Naive thymus-derived CD4-positive, alpha-beta T cell (primary cell): ENCODE measurements around the gene ANKRD2. TPM values are rescaled to one million over a fixed set of nuclear protein-coding genes. Genes with fewer than 3 reads are reported as not detected.

Experiments used
- ATAC-seq: fragments of 150-1000 bp; cut with Tn5 transposase; 2 replicates; pipeline ENCODE4 v1.10.0; 2021; ENCODE audit warnings: mild to moderate bottlenecking, moderate library complexity
- CTCF ChIA-PET: fragments of 350-600 bp; sonication (Branson Sonifier 250); formaldehyde crosslinking; loops from one replicate; lab custom pipeline; 2021; ENCODE audit warnings: antibody characterized with exemption; lab: Charles Lee
- POLR2A ChIA-PET: fragments of 350-600 bp; sonication (Branson Sonifier 250); formaldehyde crosslinking; loops from one replicate; lab custom pipeline; 2021; ENCODE audit warnings: antibody characterized with exemption, inconsistent platforms; lab: Charles Lee
- DNase-seq, 9 donors: peaks; one replicate each; pipeline versions ENCODE4 v3.0.0 to v3.0.0-alpha.2; 2020 to 2022; ENCODE audit warnings: mixed read lengths in 1 of 9
- H3K27ac ChIP-seq: one replicate; pipeline ENCODE4 v1.7.0; 2013; ENCODE audit warnings: mild to moderate bottlenecking, low read depth, low read length, moderate library complexity
- H3K27me3 ChIP-seq, 2 donors: one replicate each; pipeline ENCODE4 v1.7.0; 2013; ENCODE audit warnings: low read length in 2 of 2, mild to moderate bottlenecking in 2 of 2, moderate library complexity in 2 of 2; ENCODE audit not compliant: control insufficient read depth in 2 of 2, insufficient read depth in 2 of 2
- H3K36me3 ChIP-seq, 3 experiments: 1 replicate in 2 of 3; 2 replicates in 1 of 3; pipeline ENCODE4 v1.7.0; 2013; ENCODE audit warnings: low read length in 3 of 3, mild to moderate bottlenecking in 3 of 3, moderate library complexity in 1 of 3; ENCODE audit not compliant: insufficient read depth in 3 of 3, control insufficient read depth in 2 of 3
- H3K4me1 ChIP-seq, 2 donors: one replicate each; pipeline ENCODE4 v1.7.0; 2013; ENCODE audit warnings: low read length in 2 of 2, mild to moderate bottlenecking in 2 of 2, moderate library complexity in 1 of 2; ENCODE audit not compliant: control insufficient read depth in 2 of 2, insufficient read depth in 2 of 2
- H3K4me3 ChIP-seq: 2 replicates; pipeline ENCODE4 v1.7.0; 2013; ENCODE audit warnings: mild to moderate bottlenecking, low read length
- H3K9me3 ChIP-seq, 3 experiments: 1 replicate in 2 of 3; 2 replicates in 1 of 3; pipeline ENCODE4 v1.7.0; 2013; ENCODE audit warnings: low read length in 3 of 3; ENCODE audit not compliant: control insufficient read depth in 2 of 3
- H3K27ac Mint-ChIP-seq, 9 donors: one replicate each; pipeline ENCODE4 v1.8.0; 2020 to 2022; ENCODE audit warnings: mixed read lengths in 9 of 9, mild to moderate bottlenecking in 8 of 9, moderate library complexity in 5 of 9, inconsistent platforms in 2 of 9
- H3K27me3 Mint-ChIP-seq, 5 donors: one replicate each; pipeline ENCODE4 v1.8.0; 2021 to 2022; ENCODE audit warnings: mixed read lengths in 5 of 5, mild to moderate bottlenecking in 1 of 5
- H3K36me3 Mint-ChIP-seq, 5 donors: one replicate each; pipeline ENCODE4 v1.8.0; 2020 to 2022; ENCODE audit warnings: mixed read lengths in 5 of 5, mild to moderate bottlenecking in 3 of 5, inconsistent platforms in 1 of 5
- H3K4me1 Mint-ChIP-seq, 7 donors: one replicate each; pipeline ENCODE4 v1.8.0; 2020 to 2022; ENCODE audit warnings: mixed read lengths in 7 of 7, mild to moderate bottlenecking in 3 of 7, inconsistent platforms in 1 of 7
- H3K4me3 Mint-ChIP-seq, 10 donors: one replicate each; pipeline ENCODE4 v1.8.0; 2020 to 2022; ENCODE audit warnings: mild to moderate bottlenecking in 10 of 10, mixed read lengths in 10 of 10, moderate library complexity in 6 of 10, inconsistent platforms in 2 of 10
- H3K9me3 Mint-ChIP-seq, 11 donors: one replicate each; pipeline ENCODE4 v1.8.0; 2020 to 2022; ENCODE audit warnings: mixed read lengths in 11 of 11, mild to moderate bottlenecking in 4 of 11, inconsistent platforms in 1 of 11, moderate library complexity in 1 of 11
- intact Hi-C, 2 donors: fragments of 100-400 bp; cut with micrococcal nuclease; formaldehyde crosslinking; loops; one replicate each; pipeline ENCODE4 v1.15.1; 2023
- polyA plus RNA-seq, 2 donors: library from polyadenylated mRNA; unstranded; fragments of 300-500 nt; fragmentation: Illumina TruSeq; gene quantifications; one replicate each; pipeline ENCODE4 v1.2.3, GENCODE V29; 2021
- total RNA-seq, 6 experiments: library from RNA in 5 of 6; stranded (reverse) in 5 of 6; gene quantifications; 1 replicate in 5 of 6; 2 replicates in 1 of 6; pipeline ENCODE4 v1.2.3 and lab custom pipeline; 2021 to 2026

Gene ANKRD2
- total and polyA plus RNA-seq, 7 experiments from 2014 or later: 0.22 TPM; not detected in 6

DNA sequence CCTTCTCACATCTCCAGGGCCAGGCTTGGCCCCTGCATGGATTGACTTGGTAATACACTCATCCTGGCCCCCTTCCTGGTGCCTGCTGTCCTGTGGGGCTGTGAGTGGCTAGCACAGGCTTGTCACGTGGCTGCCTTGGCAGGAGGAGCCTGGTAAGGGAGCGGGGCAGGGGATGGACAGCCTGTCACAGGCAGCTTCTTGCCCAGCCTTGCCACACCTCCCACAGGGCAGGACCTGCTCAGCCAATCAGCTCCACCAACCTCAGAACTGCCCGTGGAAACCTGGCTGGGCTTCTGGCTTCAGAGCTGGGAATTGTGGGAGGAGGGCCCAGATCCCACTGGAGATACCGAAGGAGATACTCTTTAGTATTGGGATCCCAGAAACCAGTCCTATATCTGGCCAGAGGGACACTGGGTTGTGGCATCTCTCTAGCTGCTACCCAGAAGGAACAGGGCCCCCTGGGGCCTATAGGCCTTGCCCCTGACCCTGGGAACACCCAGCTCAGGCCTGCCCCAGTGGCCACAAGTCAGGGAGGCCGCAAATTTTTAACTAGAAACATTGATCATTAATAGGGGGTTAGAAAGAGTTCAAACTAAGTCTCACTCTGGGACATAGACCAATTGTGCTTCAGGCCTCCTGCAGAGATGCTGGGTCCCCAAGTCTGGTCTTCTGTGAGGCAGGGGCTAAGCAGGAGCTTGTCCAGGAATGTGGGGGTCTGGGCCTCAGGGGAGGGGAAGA, 11.7 kb downstream of the ANKRD2 start, which contains the start of gene HOGA1:
Gene HOGA1, plus strand, starts transcription at position 330 of the 738 bp plus-strand sequence. Its CDS starts 315 bp downstream, at position 645.
- Histone ChIP-seq H3K4me3 (no peak within 1 kb of the TSS), H3K27me3 (no peaks in the 10 kb centered on the region), H3K9me3 (no peaks in the 10 kb centered on the region), H3K27ac (no peak within 1 kb of the TSS), H3K4me1 (no peaks in the 10 kb centered on the region), H3K36me3 (no peaks in the 10 kb centered on the region)
- ATAC-seq (no peak), DNase-seq (no peak)
- Mint-ChIP-seq H3K4me3 (no peak within 1 kb of the TSS), H3K4me1 (peaks cover 0 to 3% (median 0%) of the 10 kb centered on the region in 7 donors), H3K27ac (no peak within 1 kb of the TSS), H3K36me3 (no peaks in the 10 kb centered on the region), H3K9me3 (no peaks in the 10 kb centered on the region), H3K27me3 (peaks cover 0 to 6% (median 0%) of the 10 kb centered on the region in 5 donors)
- POLR2A ChIA-PET: no interaction called here
- CTCF ChIA-PET: interaction anchor here (0.5 to 1.9 kb wide), 2 partner anchors 12 to 173 kb away, joined by 3 to 5 read pairs; partner anchors contain the start of gene ANKRD2
- intact Hi-C loops: no loop called here

DNA sequence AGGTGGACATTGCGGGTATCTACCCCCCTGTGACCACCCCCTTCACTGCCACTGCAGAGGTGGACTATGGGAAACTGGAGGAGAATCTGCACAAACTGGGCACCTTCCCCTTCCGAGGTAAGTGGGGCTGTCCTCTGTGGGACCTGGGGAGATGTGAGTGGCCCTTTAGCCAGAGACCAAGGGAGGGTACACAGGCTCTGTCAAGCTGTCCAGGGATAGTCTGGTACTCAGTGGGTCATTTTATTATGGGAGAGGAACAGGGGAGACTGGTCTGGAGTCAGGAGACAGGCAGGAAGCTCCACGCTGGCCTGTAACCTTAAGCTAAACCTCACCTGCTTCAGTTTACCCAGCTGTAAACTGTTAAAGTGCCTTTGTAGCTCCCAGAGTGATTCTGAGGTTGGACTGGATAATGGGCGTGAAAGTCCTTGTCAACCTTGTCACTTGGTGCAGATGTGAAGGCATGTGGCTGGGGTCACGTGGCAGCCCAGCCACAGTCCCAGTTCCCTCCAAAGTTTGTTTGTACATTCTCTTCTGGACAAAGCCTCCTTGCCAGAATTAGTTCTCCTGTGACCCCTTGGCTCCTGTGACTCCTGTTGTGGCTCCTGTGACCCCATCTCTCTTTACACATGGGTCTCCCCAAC, 12.3 kb downstream of the ANKRD2 start:
- CTCF ChIA-PET: interaction anchor here (0.5 to 0.6 kb wide), 2 partner anchors 121 to 174 kb away, joined by 3 to 4 read pairs; no protein-coding TSS in a partner anchor
- H3K27me3 Mint-ChIP-seq: peaks cover 0 to under 1% (median 0%) of the 10 kb centered on the region in 5 donors
- intact Hi-C loops: no loop called here

DNA sequence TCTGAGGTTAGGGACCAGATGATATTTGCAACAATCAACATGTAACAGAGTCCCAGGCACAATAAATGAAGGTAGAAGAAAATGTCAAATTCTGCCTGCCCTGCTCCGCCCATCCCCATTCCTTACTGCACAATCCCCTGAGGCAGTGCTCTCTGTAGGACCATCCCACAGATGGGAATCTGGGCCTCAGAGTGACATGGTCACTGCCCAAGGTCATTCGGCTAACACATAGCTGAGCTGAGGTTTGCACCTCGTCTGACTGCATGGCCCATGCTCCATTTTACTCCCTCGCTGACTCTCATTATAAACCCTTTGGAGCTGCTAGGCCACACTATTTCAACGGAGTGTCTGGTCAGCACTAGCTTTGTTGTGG, 12.8 kb downstream of the ANKRD2 start:
- ATAC-seq (no peak), DNase-seq (no peak)
- no peaks in the 10 kb centered on the region for H3K9me3 ChIP-seq
- H3K27me3 Mint-ChIP-seq: no peaks in the 10 kb centered on the region
- ChIA-PET POLR2A (no interaction called here), CTCF (interaction anchor here (0.6 kb wide), 1 partner anchor 121 kb away, joined by 4 read pairs; no protein-coding TSS in a partner anchor)
- no peaks in the 10 kb centered on the region for H3K4me1 ChIP-seq
- H3K9me3 Mint-ChIP-seq: no peaks in the 10 kb centered on the region
- peaks cover 0 to 6% (median 0%) of the 10 kb centered on the region in 7 donors for H3K4me1 Mint-ChIP-seq
- no peak overlapping the region for H3K27ac ChIP-seq
- no peak overlapping the region for H3K4me3 Mint-ChIP-seq
- no peaks in the 10 kb centered on the region for H3K27me3 ChIP-seq
- no peaks in the 10 kb centered on the region for H3K36me3 Mint-ChIP-seq
- H3K4me3 ChIP-seq: no peak overlapping the region
- intact Hi-C loops: no loop called here
- H3K36me3 ChIP-seq: no peaks in the 10 kb centered on the region
- no peak overlapping the region for H3K27ac Mint-ChIP-seq

More for the DNA sequence above, 12.3 kb downstream of the ANKRD2 start:
- POLR2A ChIA-PET: no interaction called here
- Mint-ChIP-seq H3K4me1 (peaks cover 0 to 3% (median 0%) of the 10 kb centered on the region in 7 donors), H3K36me3 (no peaks in the 10 kb centered on the region), H3K9me3 (no peaks in the 10 kb centered on the region), H3K27ac (no peak overlapping the region), H3K4me3 (no peak overlapping the region)
- H3K27me3 ChIP-seq: no peaks in the 10 kb centered on the region
- DNase-seq: no peak
- no peaks in the 10 kb centered on the region for H3K4me1 ChIP-seq
- no peak overlapping the region for H3K4me3 ChIP-seq
- no peak for ATAC-seq
- no peaks in the 10 kb centered on the region for H3K9me3 ChIP-seq
- H3K27ac ChIP-seq: no peak overlapping the region
- no peaks in the 10 kb centered on the region for H3K36me3 ChIP-seq

DNA sequence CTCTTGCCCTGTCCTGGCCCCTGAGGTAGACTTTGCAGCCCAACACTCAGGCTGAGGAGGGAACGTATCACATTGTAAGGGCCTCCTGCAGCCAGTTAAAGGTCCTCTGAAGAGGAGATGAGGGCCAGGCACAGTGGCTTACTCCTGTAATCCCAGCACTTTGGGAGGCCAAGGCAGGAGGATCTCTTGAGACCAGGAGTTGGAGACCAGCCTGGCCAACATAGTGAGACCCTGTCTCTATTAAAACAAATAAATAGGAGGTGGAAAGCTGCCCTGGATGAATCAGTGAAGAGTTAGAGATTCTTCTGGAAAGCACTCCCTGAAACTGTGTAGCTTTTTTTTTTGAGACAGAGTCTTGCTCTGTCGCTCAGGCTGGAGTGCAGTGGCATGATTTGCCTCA, 14.6 kb downstream of the ANKRD2 start:
- no peaks in the 10 kb centered on the region for H3K9me3 ChIP-seq
- no peak for ATAC-seq
- CTCF ChIA-PET: no interaction called here
- POLR2A ChIA-PET: no interaction called here
- no peak overlapping the region for H3K27ac Mint-ChIP-seq
- intact Hi-C loops: no loop called here
- H3K4me1 ChIP-seq: no peaks in the 10 kb centered on the region
- H3K27me3 ChIP-seq: no peaks in the 10 kb centered on the region
- no peak overlapping the region for H3K4me3 Mint-ChIP-seq
- no peaks in the 10 kb centered on the region for H3K9me3 Mint-ChIP-seq
- no peak overlapping the region for H3K27ac ChIP-seq
- peaks cover 0 to 8% (median 0%) of the 10 kb centered on the region in 7 donors for H3K4me1 Mint-ChIP-seq
- no peak for DNase-seq
- no peaks in the 10 kb centered on the region for H3K36me3 ChIP-seq
- no peaks in the 10 kb centered on the region for H3K27me3 Mint-ChIP-seq
- no peaks in the 10 kb centered on the region for H3K36me3 Mint-ChIP-seq
- H3K4me3 ChIP-seq: no peak overlapping the region

DNA sequence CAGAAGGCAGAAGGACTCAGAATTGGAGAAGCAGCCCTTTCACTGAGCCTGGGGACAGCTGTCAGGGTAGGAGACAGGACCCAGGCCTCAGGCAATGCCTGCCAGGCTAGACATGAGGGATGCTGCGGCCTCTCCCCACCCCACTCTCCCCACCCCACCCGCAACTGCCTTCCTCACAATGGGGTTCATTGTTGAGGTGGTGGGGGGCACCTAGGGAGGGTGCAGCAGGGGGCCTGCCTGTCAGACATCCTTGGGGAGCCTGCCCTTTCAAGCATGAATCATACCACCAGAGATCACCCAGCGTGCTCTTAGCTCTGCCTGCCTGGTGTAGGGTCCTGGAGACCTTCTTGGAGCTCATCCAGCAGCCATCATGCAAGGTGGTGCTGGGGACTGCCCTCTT, 16.9 kb downstream of the ANKRD2 start, which contains the start of gene C10orf62:
Gene C10orf62, plus strand, starts transcription at position 243 of the 400 bp plus-strand sequence. CDS start 177 bp downstream, outside the sequence.
- Mint-ChIP-seq H3K4me3 (no peak within 1 kb of the TSS), H3K36me3 (no peaks in the 10 kb centered on the region), H3K27me3 (no peaks in the 10 kb centered on the region), H3K9me3 (no peaks in the 10 kb centered on the region), H3K27ac (peak within 1 kb of the TSS in 1 of 9 donors; percentile 13), H3K4me1 (peaks cover 0 to 8% (median 0%) of the 10 kb centered on the region in 7 donors)
- H3K36me3 ChIP-seq: no peaks in the 10 kb centered on the region
- no peak within 1 kb of the TSS for H3K27ac ChIP-seq
- no peak within 1 kb of the TSS for H3K4me3 ChIP-seq
- DNase-seq: no peak
- intact Hi-C loops: no loop called here
- ATAC-seq: no peak
- H3K9me3 ChIP-seq: no peaks in the 10 kb centered on the region
- no peaks in the 10 kb centered on the region for H3K4me1 ChIP-seq
- ChIA-PET POLR2A (no interaction called here), CTCF (no interaction called here)
- H3K27me3 ChIP-seq: no peaks in the 10 kb centered on the region

DNA sequence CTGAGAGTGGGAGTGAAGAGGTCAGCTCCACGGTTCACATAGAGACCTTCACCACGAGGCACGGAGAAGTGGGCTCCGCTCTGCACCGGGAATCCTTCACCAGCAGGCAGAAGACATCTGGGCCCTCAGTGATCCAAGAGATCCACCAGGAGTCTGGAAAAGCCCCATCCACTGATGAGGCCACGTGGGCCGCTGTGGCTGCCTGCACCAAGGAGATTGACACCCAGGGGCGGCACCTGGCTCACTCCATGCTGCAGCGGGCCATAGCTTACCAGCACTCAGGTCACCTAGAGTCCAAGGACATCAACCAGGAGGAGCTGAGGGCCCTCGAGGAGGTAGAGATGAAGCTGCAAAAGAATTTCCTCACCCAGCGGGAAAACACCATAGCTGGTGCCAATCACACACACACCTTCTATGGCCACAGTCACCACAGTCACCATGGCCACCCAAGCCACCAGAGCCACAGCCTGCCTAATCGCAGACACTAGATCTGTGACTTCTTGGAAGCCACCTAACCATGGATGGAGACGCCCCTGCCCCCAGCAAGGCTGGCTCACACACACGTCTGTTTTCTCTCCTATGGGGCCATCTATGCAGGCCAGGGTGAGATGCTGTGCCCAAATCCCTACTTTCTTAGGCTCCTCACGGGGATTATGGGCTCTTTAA, 17.6 kb downstream of the ANKRD2 start:
- no peak overlapping the region for H3K27ac ChIP-seq
- Mint-ChIP-seq H3K27ac (peak overlapping the region in 1 of 9 donors; percentile 13), H3K27me3 (no peaks in the 10 kb centered on the region), H3K4me3 (no peak overlapping the region), H3K4me1 (peaks cover 0 to 8% (median 0%) of the 10 kb centered on the region in 7 donors), H3K36me3 (no peaks in the 10 kb centered on the region), H3K9me3 (no peaks in the 10 kb centered on the region)
- H3K27me3 ChIP-seq: no peaks in the 10 kb centered on the region
- ATAC-seq (peak; percentile 59), DNase-seq (no peak)
- CTCF ChIA-PET: no interaction called here
- POLR2A ChIA-PET: no interaction called here
- H3K36me3 ChIP-seq: no peaks in the 10 kb centered on the region
- H3K4me1 ChIP-seq: no peaks in the 10 kb centered on the region
- no peak overlapping the region for H3K4me3 ChIP-seq
- H3K9me3 ChIP-seq: no peaks in the 10 kb centered on the region
- intact Hi-C loops: no loop called here
